ENCODE measurements around the gene PIK3R3.

The PIK3R3 gene

DNA sequence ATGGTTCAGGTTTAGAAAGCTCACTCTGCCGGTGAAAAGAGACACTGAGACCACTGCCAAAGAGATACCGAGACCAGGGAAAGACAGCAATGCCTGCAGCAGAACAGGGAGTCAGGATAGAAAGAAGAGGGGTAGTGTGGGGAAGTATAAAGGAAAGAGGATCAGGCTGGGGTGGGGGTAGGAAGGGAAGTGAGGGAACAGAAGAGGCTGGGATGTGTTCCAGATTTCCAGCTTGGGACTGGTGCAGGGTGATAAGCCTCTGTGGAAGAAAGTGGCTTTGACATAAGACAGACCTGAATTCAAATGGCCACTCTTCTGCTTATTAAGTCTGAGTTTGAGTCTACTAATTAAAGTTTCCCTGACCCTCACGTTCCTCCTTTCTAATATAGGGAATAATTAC is 105.9 kb downstream of the PIK3R3 start:
- DNase-seq (ENCODE audit: low spot score), result no peak

DNA sequence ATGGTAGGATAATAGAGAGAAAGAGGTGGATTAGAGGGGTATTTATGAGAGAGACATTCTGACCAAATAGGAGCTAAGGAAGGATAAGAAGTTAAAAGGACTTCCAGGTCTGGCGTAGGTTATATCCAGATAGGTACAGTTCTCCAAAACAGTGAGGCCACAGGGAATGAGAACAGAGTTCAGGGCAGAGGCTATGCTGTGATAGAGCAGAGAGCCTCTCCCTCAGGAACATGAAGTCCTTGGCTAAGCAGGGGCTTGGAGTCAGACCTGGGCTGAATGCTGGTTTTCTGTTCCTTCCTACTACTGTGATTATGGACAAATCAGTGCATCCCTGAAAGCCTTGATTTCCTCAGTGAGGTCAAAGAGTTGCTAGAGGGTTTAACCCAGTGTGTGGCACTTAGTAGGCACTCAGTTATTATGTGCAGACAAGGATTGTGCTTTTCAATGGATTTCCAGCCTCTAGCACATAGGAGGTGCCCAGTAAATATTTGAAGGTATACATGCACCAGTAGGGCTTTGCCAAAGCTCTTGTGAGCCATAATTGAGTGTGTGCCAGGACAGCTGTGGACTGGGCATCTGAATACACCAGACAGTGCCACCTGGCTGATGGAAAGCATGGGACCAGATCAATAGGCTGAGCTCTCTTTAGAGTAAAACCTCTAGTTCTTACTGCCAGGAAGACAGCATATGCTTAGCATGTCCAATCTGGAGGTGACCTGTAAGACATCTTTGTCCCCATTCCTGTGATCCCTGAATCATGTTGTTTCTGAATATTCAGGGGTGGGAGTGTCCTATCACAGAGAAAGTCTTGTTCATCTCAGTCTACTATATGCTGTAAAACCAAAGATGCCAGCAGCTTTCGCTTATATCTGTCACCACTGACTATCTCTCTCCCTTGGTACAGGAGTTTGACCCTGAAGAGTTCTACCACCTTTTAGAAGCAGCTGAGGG is 111.1 kb downstream of the PIK3R3 start:
- DNase-seq (ENCODE audit: low spot score), result no peak

DNA sequence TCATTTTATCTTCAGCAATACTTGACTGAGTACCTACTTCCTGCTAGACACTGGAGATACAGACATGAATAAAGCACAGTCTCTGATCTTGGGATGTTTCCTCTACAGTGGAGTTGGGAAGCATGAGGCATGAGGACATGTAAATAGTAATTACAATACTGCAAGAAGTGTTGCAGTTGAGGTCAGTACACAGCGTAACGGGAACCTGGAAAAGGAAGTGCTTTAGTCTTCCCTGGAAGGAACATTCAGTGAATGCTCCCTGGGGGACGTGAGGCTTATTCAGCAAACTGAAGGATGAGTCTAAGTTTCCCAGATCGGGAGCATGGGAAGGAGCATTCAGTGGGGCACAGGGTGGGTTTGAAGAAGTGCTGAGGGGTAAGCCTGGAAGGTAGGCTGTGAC is 112.4 kb downstream of the PIK3R3 start:
- DNase-seq (ENCODE audit: low spot score), result no peak

DNA sequence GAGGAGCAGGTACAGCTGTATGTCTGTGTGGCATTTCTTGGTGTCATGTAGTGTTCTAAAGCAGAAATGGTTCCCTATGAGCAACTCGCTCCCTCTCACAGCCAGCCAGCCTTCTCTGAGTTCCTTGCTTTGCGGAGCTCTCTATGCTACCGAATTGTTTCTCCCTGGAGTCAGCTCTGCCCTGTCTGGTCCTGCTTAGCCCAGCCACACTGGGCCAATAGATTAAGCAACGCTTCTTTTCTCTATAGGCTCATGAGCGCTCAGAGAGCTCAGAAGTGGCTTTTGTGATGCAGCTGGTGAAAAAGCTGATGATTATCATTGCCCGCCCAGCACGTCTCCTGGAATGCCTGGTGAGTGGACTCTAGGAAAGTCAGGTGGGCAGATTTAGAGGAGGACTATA is 113.1 kb downstream of the PIK3R3 start:
- no peak for DNase-seq (ENCODE audit: low spot score)

DNA sequence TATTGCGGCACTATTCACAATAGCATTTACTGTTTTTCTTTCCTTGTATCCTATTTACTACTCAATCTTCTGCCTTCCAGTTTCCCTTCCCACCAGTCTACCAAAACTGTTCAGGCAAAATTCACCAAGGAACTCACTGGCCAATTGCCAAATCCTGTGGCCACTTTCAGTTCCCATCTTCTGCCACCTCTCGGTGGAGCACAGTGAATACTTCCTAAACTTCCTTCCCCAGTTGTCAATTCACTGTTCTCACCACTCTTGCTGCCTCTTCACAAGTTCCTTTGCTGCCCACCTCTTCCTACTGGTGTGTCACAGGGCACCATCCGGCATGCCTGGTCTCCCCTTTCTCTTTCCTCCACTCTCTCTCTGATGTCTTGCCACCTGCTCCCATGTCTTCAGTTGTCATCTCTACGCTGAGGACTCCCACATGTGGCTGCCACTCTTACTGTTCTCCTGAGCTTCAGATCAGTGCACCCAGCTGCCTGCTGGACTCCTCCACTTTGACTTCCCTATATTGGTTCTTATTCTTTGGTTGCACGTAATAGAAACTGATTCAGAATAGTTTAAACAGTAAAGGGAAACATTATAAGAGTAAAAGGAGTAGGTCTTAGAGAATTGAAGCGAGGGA is 114.4 kb downstream of the PIK3R3 start:
- DNase-seq (ENCODE audit: low spot score), result no peak

GRCh38 chr1:46013581-46013980 is 118.8 kb downstream of the PIK3R3 start:
- no peak for DNase-seq (ENCODE audit: low spot score)

- DNase-seq (ENCODE audit: low spot score), result no peak
These were observed 120.2 kb downstream of the PIK3R3 start for GRCh38 chr1:46012236-46012635.

DNA sequence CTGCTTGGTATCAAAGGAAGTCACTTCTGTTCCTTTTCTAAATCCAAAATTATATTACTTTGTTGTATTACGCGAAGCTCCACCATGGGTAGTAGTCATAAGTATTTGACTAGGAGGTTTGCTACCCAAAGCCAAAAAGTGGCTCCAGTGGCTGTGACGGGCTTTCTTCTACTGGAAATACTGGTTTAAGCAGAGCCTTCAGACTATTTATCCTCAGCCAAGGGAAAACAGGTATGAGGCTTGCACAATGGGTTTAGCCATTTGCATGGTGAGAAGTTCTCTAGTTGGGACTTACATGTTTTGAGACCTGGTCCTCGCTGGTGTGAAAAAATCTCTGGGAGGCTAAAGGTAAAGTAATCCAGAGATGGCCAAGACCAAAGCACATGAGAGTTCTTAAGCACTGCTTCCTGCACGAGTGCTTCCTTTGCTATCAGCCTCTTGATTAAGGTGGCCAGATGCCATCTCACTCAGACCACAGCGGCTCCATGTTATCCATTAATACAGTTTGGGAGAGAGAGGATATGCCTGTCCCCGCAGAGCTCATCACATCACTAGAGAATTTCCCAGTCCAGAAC is 121.2 kb downstream of the PIK3R3 start:
- DNase-seq (ENCODE audit: low spot score), result no peak

- DNase-seq (ENCODE audit: low spot score), result no peak
These were observed 121.8 kb downstream of the PIK3R3 start for GRCh38 chr1:46010611-46011010.

GRCh38 chr1:46008585-46008984 is 123.8 kb downstream of the PIK3R3 start:
- DNase-seq (ENCODE audit: low spot score), result no peak

DNA sequence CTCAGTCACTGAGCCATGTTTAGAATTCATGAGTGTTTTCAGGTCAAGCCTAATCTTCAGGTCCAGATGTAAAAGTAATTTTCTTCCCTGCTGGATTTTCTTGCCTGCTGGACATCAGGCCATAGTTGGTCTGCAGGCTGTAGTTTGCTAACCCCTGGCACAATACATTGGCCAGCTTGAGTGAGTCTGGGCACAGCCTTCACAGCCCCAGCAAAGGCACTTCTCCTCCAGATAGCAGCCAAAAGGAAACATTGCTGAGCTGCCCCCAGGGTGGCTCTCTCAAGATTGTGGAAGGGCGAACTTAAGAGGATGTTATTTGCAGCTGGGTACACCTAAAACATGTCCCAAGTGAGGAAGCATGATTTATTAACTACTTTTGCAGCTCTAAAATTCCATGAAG is 126.8 kb downstream of the PIK3R3 start:
- DNase-seq (ENCODE audit: low spot score), result no peak

DNA sequence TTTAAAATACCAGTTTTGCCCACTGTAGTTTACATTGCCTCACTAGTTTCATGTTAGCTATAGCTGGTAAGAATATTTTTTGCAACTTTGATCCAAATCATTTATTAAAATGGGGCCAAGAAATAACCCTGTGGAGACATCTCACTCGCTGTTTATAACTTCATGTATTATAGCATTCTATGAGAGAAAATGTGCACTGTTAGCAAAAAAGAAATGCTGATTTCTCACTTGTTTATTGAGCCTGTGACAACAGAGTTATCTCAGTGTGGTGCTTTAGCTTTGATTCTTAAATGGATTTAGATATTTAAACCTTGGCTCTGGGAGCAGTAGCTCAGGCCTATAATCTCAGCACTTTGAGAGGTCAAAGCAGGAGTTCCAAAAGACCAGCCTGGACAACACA is 127.9 kb downstream of the PIK3R3 start:
- no peak for DNase-seq (ENCODE audit: low spot score)

DNA sequence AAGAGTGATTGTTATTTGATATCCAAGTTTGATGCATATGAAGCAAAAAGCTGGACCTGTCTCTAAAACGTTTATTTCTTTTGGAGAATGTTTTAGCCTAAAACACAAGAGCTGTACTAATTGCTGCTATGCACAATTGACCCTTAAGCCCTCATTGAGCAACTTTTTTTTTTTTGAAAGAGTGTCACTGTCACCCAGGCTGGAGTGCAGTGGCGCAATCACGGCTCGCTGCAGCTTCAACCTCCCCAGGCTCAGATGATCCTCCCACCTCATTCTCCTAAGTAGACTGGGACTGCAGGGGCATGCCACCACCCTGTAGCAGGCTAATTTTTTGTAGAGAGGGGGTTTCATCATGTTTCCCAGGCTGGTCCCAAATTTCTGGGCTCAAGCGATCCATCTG is 129.1 kb downstream of the PIK3R3 start:
- DNase-seq (ENCODE audit: low spot score), result no peak

- no peak for DNase-seq (ENCODE audit: low spot score)
These were observed 129.8 kb downstream of the PIK3R3 start for GRCh38 chr1:46002551-46003150.

DNA sequence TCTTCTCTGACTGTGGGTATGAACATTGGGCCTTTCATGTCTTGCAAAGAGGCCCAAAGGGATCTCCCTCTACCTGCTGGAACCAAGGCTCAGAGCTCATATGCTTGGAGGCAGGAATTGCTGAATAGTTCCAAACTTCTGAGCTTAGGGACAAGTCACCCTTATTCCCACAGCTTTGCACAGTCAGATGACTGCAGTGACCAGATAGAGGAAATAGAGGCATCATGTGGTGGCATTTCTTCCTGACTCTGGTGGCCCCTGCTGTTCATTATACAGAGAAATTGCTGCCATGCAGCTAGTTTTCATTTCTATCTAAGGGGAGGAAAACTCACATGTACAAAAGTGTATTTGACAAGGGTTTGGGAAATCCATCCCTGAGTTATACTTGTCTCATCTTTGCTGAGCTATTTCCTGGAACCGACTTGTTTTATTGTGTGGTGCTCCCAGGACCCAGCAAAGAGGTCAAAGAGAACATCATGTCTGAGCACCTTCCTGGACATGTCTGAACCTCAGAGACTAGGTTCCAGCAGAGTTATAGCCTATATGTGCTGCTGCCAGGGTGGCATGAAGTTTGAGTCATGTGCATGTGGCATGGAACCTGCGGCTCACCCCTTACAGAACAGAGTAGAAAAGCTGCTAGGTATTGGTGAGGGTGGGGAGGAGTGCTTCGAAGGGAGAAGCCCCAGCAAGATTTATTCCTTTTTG is 131.2 kb downstream of the PIK3R3 start:
- DNase-seq (ENCODE audit: low spot score), result no peak

GRCh38 chr1:45999507-45999906 is 132.9 kb downstream of the PIK3R3 start:
- DNase-seq (ENCODE audit: low spot score), result no peak

DNA sequence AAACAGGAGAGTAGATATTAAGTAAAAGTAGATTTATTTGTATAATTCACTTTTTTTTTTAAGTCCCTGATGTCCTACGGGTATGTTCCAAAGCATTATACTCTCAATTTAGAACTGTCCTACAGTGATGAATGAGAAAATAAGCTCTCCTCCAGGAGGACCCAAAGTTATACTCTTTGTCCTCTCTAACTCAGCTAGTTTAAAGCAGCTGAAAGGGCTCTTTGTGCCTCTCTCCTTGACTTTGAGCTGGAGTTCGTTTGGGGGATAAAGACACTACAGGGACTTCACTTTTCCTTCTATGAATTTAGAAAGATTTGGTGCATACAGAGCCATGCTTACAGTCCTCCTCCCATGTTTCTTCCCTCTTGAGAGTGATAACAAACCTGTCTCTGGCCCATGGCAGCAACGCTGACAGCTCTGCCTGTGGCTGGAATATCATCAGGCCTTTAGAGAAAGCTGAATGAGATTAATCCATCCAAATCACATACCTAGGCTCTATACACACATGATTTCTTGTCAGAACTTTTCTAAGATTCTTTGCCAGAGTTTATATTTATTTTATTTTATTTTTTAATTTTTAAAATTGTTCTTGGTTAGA is 134.3 kb downstream of the PIK3R3 start:
- DNase-seq (ENCODE audit: low spot score), result no peak

DNA sequence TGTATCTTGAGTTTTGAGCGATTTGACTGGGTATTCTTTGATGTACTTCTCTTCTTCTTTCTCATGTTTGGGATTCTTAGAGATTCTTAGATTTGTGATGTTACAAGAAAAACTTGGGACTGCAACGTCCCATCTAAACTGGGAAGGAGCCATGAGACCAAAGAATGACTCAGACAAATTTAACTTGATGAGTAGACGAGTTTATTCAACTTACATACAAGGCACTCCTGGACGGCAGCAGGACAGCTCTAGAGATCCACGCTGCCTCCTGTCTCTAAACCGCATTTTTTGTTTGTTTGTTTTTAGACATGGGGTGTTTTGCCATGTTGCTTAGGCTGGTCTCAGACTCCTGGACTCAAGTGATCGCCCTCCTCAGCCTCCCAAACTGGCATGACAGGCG is 137.1 kb downstream of the PIK3R3 start:
- DNase-seq (ENCODE audit: low spot score), result no peak

GRCh38 chr1:45994423-45994822 is 138.0 kb downstream of the PIK3R3 start:
- DNase-seq (ENCODE audit: low spot score), result no peak

All from hematopoietic multipotent progenitor cell treated with erythropoietin and hydrocortisone succinate and interleukin-3 and kit ligand, for 15 days (in vitro differentiated cells).